Measurements from ENCODE around the gene EVA1B.

The EVA1B gene

GRCh38 chr1:36341626-36342320 is 18.3 kb upstream of the EVA1B start:
- Histone ChIP-seq H3K36me3 (ENCODE audit: control insufficient read depth in 1 of 2, insufficient read depth in 2 of 2, low read length in 2 of 2) (peaks cover 62 to 73% of the 10 kb centered on the region in 2 experiments), H3K79me1 (ENCODE audit: low read length) (no peaks in the 10 kb centered on the region), H4K12ac (ENCODE audit: low read depth, low read length) (no peak overlapping the region), H2BK5ac (ENCODE audit: low read depth, low read length, poor library complexity) (no peak overlapping the region), H3K27ac (ENCODE audit: low read depth, low read length) (no peak overlapping the region), H3K4me1 (ENCODE audit: control insufficient read depth in 1 of 2, insufficient read depth in 2 of 2, low read length in 2 of 2) (no peaks in the 10 kb centered on the region), H2BK12ac (ENCODE audit: low read length) (no peak overlapping the region), H3K18ac (ENCODE audit: low read length) (no peak overlapping the region), H4K91ac (ENCODE audit: low read depth, low read length) (no peak overlapping the region), H3K27me3 (ENCODE audit: insufficient read depth, low read length) (no peaks in the 10 kb centered on the region), H3K4me3 (ENCODE audit: low read depth, low read length) (no peak overlapping the region), H3K9me3 (ENCODE audit: insufficient read depth, low read depth, low read length) (no peaks in the 10 kb centered on the region), H3K23ac (ENCODE audit: low read length) (no peak overlapping the region), H4K8ac (ENCODE audit: low read depth, low read length) (no peak overlapping the region), H2AK5ac (ENCODE audit: low read length) (no peak overlapping the region), H2BK120ac (ENCODE audit: insufficient read depth, low read length, poor library complexity) (no peak overlapping the region), H3K4ac (ENCODE audit: low read depth, low read length) (no peak overlapping the region), H3K4me2 (ENCODE audit: low read length) (no peak overlapping the region), H2AFZ (ENCODE audit: insufficient read depth, low read length, poor library complexity) (no peak overlapping the region), H3K9ac (ENCODE audit: low read length) (no peak overlapping the region), H3K14ac (ENCODE audit: low read length) (no peak overlapping the region), H3K79me2 (ENCODE audit: control insufficient read depth, insufficient read depth, low read length, poor library complexity) (no peaks in the 10 kb centered on the region)
- peak; percentile 83 to 89 for DNase-seq
- no CpG with 5 or more reads among the region's 34 CpGs for WGBS (ENCODE audit: extremely low coverage, insufficient coverage, insufficient read length)

DNA sequence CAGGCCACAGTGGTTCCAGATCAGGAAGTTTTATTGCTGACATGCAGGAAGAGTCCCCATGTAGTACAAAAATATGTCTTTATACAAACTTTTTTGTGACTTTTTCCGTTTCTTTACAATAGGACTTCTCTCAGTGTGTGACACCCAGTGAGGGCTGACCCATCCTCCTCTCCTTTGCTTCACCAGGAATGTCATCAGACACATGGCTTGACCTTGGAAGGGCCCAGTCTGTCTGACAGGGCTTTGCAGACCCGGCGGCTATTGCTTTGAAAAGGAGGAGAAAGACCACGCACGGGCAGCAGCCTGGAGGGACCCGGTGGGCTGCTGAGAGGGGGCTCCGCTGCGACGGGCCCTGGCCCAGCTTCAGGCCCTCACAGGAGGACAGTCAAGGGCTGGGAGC is 16.2 kb upstream of the EVA1B start:
- H3K18ac ChIP-seq (ENCODE audit: low read length), result no peak overlapping the region
- no peaks in the 10 kb centered on the region for H3K4me1 ChIP-seq (ENCODE audit: control insufficient read depth in 1 of 2, insufficient read depth in 2 of 2, low read length in 2 of 2)
- H3K23ac ChIP-seq (ENCODE audit: low read length), result no peak overlapping the region
- no peaks in the 10 kb centered on the region for H3K79me1 ChIP-seq (ENCODE audit: low read length)
- H3K14ac ChIP-seq (ENCODE audit: low read length), result no peak overlapping the region
- no peak overlapping the region for H3K27ac ChIP-seq (ENCODE audit: low read depth, low read length)
- H3K79me2 ChIP-seq (ENCODE audit: control insufficient read depth, insufficient read depth, low read length, poor library complexity), result no peaks in the 10 kb centered on the region
- H3K27me3 ChIP-seq (ENCODE audit: insufficient read depth, low read length), result no peaks in the 10 kb centered on the region
- no peak overlapping the region for H2AFZ ChIP-seq (ENCODE audit: insufficient read depth, low read length, poor library complexity)
- H4K91ac ChIP-seq (ENCODE audit: low read depth, low read length), result no peak overlapping the region
- peaks cover 46 to 55% of the 10 kb centered on the region in 2 experiments for H3K36me3 ChIP-seq (ENCODE audit: control insufficient read depth in 1 of 2, insufficient read depth in 2 of 2, low read length in 2 of 2)
- H3K4me3 ChIP-seq (ENCODE audit: low read depth, low read length), result no peak overlapping the region
- DNase-seq, result no peak
- no peak overlapping the region for H3K4me2 ChIP-seq (ENCODE audit: low read length)
- no peak overlapping the region for H3K9ac ChIP-seq (ENCODE audit: low read length)
- H4K12ac ChIP-seq (ENCODE audit: low read depth, low read length), result no peak overlapping the region
- H2BK120ac ChIP-seq (ENCODE audit: insufficient read depth, low read length, poor library complexity), result no peak overlapping the region
- no peak overlapping the region for H3K4ac ChIP-seq (ENCODE audit: low read depth, low read length)
- H2BK12ac ChIP-seq (ENCODE audit: low read length), result no peak overlapping the region
- no peak overlapping the region for H2BK5ac ChIP-seq (ENCODE audit: low read depth, low read length, poor library complexity)
- no peak overlapping the region for H4K8ac ChIP-seq (ENCODE audit: low read depth, low read length)
- H3K9me3 ChIP-seq (ENCODE audit: insufficient read depth, low read depth, low read length), result no peaks in the 10 kb centered on the region
- WGBS (ENCODE audit: extremely low coverage, insufficient coverage, insufficient read length), result no CpG with 5 or more reads among the region's 9 CpGs
- H2AK5ac ChIP-seq (ENCODE audit: low read length), result no peak overlapping the region

- H3K23ac ChIP-seq (ENCODE audit: low read length), result no peak overlapping the region
- no peak overlapping the region for H2AFZ ChIP-seq (ENCODE audit: insufficient read depth, low read length, poor library complexity)
- no peak overlapping the region for H2BK12ac ChIP-seq (ENCODE audit: low read length)
- H2AK5ac ChIP-seq (ENCODE audit: low read length), result no peak overlapping the region
- no peaks in the 10 kb centered on the region for H3K79me2 ChIP-seq (ENCODE audit: control insufficient read depth, insufficient read depth, low read length, poor library complexity)
- H3K9ac ChIP-seq (ENCODE audit: low read length), result no peak overlapping the region
- no CpG with 5 or more reads among the region's 7 CpGs for whole genome bisulfite sequencing (ENCODE audit: extremely low coverage, insufficient coverage, insufficient read length)
- H3K9me3 ChIP-seq (ENCODE audit: insufficient read depth, low read depth, low read length), result no peaks in the 10 kb centered on the region
- H3K4me2 ChIP-seq (ENCODE audit: low read length), result no peak overlapping the region
- H3K4ac ChIP-seq (ENCODE audit: low read depth, low read length), result no peak overlapping the region
- H3K27me3 ChIP-seq (ENCODE audit: insufficient read depth, low read length), result no peaks in the 10 kb centered on the region
- no peak for DNase-seq
- H4K91ac ChIP-seq (ENCODE audit: low read depth, low read length), result no peak overlapping the region
- H4K8ac ChIP-seq (ENCODE audit: low read depth, low read length), result no peak overlapping the region
- no peak overlapping the region for H3K4me3 ChIP-seq (ENCODE audit: low read depth, low read length)
- H3K14ac ChIP-seq (ENCODE audit: low read length), result no peak overlapping the region
- H3K36me3 ChIP-seq (ENCODE audit: control insufficient read depth in 1 of 2, insufficient read depth in 2 of 2, low read length in 2 of 2), result peaks cover 43 to 51% of the 10 kb centered on the region in 2 experiments
- no peak overlapping the region for H3K18ac ChIP-seq (ENCODE audit: low read length)
- H4K12ac ChIP-seq (ENCODE audit: low read depth, low read length), result no peak overlapping the region
- H3K4me1 ChIP-seq (ENCODE audit: control insufficient read depth in 1 of 2, insufficient read depth in 2 of 2, low read length in 2 of 2), result no peaks in the 10 kb centered on the region
- H3K27ac ChIP-seq (ENCODE audit: low read depth, low read length), result no peak overlapping the region
- no peak overlapping the region for H2BK5ac ChIP-seq (ENCODE audit: low read depth, low read length, poor library complexity)
- H3K79me1 ChIP-seq (ENCODE audit: low read length), result no peaks in the 10 kb centered on the region
- H2BK120ac ChIP-seq (ENCODE audit: insufficient read depth, low read length, poor library complexity), result no peak overlapping the region
Measured at GRCh38 chr1:36339215-36339614, 15.8 kb upstream of the EVA1B start.

- no peak overlapping the region for H2AFZ ChIP-seq (ENCODE audit: insufficient read depth, low read length, poor library complexity)
- no peak overlapping the region for H2AK5ac ChIP-seq (ENCODE audit: low read length)
- no peak overlapping the region for H3K4ac ChIP-seq (ENCODE audit: low read depth, low read length)
- H2BK12ac ChIP-seq (ENCODE audit: low read length), result no peak overlapping the region
- no peak for DNase-seq
- H4K12ac ChIP-seq (ENCODE audit: low read depth, low read length), result no peak overlapping the region
- H3K27ac ChIP-seq (ENCODE audit: low read depth, low read length), result no peak overlapping the region
- H3K27me3 ChIP-seq (ENCODE audit: insufficient read depth, low read length), result no peaks in the 10 kb centered on the region
- no peak overlapping the region for H2BK5ac ChIP-seq (ENCODE audit: low read depth, low read length, poor library complexity)
- H3K18ac ChIP-seq (ENCODE audit: low read length), result no peak overlapping the region
- H4K8ac ChIP-seq (ENCODE audit: low read depth, low read length), result no peak overlapping the region
- H3K9me3 ChIP-seq (ENCODE audit: insufficient read depth, low read depth, low read length), result no peaks in the 10 kb centered on the region
- H4K91ac ChIP-seq (ENCODE audit: low read depth, low read length), result no peak overlapping the region
- no peaks in the 10 kb centered on the region for H3K79me1 ChIP-seq (ENCODE audit: low read length)
- no peaks in the 10 kb centered on the region for H3K79me2 ChIP-seq (ENCODE audit: control insufficient read depth, insufficient read depth, low read length, poor library complexity)
- WGBS (ENCODE audit: extremely low coverage, insufficient coverage, insufficient read length), result no CpG with 5 or more reads among the region's 6 CpGs
- H3K14ac ChIP-seq (ENCODE audit: low read length), result no peak overlapping the region
- H2BK120ac ChIP-seq (ENCODE audit: insufficient read depth, low read length, poor library complexity), result no peak overlapping the region
- H3K9ac ChIP-seq (ENCODE audit: low read length), result no peak overlapping the region
- H3K4me2 ChIP-seq (ENCODE audit: low read length), result no peak overlapping the region
- no peaks in the 10 kb centered on the region for H3K4me1 ChIP-seq (ENCODE audit: control insufficient read depth in 1 of 2, insufficient read depth in 2 of 2, low read length in 2 of 2)
- no peak overlapping the region for H3K23ac ChIP-seq (ENCODE audit: low read length)
- H3K36me3 ChIP-seq (ENCODE audit: control insufficient read depth in 1 of 2, insufficient read depth in 2 of 2, low read length in 2 of 2), result peaks cover 29 to 37% of the 10 kb centered on the region in 2 experiments
- H3K4me3 ChIP-seq (ENCODE audit: low read depth, low read length), result no peak overlapping the region
Measured at GRCh38 chr1:36337830-36338229, 14.4 kb upstream of the EVA1B start.

Measured in trophoblast cell (in vitro differentiated cells and primary cell).